GM21526 (cell line): ENCODE measurements around the gene PLOD3.
"Not testable (repeated sequence)": the region's sequence is repeated elsewhere in the genome, so short reads cannot be mapped to it uniquely, and the experiment has no call there.

Experiments
- ATAC-seq: cut with Tn5 transposase; IDR thresholded peaks from one replicate; pipeline ENCODE4 v1.9.1; 2021; ENCODE audit warnings: moderate library complexity; ENCODE audit not compliant: unreplicated experiment, low FRiP score

The PLOD3 gene

DNA sequence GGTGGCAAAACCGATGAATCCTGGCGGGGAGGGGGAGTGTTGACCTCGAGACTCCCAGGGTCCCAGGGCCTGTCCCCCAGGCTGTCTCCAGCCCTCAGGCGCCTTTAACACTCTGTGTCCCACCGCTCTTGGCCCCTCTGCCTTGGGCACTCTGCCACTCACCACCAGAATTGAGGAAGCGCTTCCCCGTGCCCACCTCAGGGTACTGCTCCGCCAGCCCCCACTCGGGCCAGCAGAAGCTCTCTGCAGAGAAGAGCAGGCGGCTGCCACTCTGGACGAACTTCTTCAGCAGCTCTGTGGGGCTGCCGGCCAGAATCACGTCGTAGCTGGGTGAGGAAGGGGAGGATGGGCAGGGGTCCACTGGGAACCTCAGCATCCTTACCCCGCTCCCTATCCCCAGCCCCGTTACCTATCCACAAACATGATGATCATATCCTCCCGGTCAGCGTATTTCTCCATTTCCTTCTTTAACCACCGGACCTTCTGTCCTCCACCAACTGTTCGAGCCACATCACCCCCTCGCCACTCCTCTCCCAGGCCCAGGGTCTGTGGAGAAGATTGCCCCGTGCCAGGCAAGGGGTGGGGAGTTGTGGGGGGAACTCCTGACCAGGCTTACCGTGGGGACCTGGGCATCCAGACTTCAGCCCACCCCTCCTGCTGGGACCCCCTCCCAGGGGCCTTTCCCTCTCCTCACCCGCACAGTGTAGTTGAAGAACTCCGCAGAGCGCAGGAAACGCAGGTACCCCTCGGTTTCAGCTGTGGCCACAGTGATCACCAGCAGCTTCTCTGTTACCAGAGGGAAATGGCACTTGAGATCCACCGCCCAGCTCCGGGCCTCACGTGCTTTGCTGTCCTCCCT is 1.2 kb downstream of the PLOD3 start:
- ATAC-seq = no peak

DNA sequence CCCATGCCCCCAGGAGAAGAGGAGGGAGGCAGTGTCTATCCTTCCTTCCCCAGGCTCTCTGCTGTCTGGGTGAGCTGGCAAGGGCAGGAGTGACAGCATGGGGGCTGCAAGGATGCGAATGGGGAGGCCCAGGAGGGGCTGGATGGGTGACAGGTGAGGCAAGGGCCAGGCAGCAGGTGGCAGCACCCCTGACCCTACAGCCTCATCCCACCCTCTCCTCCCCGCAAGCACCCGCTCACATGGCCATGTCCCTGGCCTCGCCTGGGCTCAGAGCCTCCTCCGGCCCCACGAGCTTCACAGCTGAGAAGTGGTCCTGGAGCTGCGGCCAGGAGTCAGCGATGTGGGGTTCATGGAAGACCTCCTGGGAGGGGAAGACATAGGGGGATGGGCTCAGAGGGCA is 5.4 kb downstream of the PLOD3 start:
- no peak for ATAC-seq

DNA sequence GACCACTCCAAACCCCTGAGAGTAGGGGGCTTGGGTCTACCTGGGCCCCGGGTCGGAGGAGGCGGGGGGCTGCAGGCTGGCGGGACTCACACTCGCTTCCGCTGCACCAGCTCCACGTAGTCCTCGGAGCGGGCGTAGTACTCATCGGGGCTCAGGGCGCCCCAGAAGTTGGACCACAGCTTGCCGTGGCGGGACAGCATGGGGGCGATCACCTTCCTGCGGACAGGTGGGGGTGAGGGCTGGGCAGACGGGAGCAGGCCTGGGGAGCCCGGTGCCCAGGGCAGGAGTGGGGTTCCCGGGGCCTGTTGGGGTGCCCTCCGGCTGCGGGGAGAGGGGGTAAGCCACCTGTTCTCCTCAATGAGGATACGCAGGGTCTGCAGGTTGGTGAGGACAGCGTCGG is 5.9 kb downstream of the PLOD3 start:
- no peak for ATAC-seq

DNA sequence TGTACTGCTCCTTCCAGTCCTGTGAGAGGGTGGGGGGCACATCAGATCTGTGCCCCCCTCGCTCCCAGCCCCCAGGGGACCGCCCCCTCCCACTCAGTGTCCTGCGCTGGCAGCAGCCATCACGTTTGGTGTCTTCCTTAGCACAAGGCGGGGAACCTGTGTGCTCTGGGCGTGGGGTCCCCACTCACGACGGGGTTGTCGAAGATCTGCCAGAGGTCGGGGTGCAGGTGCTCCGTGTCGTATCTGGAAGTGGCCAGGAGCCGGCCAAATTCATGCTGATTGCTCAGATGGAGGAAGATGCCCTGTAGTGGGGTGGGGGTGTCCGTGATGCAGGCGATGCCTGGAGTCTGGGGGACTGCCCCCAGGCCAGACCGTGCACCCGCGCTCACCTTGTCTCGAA is 7.2 kb downstream of the PLOD3 start:
- ATAC-seq = no peak

DNA sequence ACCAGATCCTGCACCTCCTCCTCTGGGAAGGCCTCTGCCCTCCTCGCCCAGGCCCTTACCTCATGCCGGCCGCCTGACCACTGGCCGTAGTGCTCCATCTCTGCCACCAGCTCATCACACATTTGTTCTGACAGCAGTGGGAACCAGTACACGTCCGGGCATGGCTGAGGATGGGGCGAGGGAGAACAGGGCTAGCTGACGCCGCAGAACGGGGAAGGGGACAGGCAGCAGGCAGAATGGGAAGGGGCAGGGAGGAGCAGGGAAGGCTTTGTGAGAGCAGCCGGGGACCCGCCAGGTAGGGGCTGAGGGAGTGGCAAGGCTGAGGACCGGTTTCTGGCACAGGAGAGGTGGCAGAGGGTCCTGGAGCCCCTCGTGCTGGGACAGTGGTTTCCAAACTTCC is 8.6 kb downstream of the PLOD3 start:
- no peak for ATAC-seq

DNA sequence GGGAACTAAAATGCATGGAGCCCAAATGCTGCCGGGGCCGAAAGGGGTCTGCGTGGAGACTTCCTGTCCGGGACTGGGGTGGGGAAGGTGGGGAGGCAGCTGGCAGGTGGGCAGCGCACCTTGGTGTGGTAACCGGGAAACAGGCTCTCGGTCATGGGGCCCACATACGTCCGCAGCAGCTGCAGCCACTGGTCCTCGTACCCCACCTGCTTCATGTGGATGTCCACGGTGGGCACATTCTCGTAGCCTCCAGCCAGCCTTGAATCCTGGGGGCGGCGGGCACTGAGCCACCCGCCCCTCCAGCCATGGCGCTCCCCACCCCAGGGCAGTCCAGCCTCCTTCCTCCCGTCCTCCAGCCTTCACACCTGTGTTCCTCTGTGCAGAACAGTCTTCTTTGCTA is 9.9 kb downstream of the PLOD3 start:
- ATAC-seq = no peak

DNA sequence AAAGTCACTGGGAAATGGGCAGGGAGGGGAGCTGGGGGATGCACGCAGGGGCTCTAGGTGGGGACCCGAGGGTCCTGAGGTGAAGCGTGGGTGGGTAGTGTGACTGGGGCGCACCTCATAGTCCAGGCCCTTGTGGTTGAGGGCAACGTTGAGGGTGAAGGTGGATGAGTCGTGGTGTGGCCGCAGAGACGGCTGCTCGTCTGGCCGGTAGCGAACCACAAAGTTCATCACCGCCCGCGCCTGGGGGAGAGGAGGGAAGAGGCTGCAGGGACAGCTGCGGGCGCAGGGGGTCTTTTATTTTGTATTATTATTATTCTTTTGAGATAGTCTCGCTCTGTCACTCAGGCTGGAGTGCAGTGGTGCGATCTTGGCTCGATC is 10.7 kb downstream of the PLOD3 start:
- no peak for ATAC-seq

DNA sequence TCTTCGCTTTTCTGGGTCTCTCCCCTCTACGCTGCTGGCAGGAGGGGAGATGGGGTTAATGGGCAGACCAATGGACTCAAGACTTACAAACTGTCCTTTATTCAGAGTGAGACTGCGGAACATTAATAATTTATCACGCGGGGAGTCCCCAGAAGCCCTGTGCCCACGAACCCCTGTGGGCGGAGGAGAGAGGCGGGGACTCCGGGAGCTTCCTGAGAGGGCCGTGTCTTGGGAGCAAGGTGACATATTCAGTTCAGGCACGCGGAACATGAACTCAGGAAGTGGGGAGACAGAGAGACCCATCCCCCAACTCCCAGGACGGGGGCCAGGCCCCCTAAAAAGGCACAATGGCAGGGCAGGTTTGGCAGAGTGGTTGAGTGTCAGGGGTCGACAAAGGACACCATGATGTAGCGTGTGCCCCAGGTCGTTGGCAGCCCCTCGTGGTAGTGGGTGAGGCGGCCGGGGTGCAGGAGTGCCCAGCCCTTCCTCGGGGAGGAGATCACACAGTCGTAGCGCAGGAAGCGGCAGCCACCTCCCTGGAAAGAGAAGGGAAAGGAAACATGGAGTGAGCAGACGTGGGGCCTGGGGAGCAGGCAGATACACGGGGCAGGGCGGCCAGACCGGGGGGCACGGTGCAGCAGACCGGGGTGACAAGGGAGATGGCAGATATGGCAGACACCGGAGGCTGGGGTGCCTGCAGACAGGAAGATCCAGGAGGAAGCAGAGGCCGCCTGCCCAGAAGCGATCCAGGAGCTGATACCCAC is 11.3 kb downstream of the PLOD3 start:
- no peak for ATAC-seq

DNA sequence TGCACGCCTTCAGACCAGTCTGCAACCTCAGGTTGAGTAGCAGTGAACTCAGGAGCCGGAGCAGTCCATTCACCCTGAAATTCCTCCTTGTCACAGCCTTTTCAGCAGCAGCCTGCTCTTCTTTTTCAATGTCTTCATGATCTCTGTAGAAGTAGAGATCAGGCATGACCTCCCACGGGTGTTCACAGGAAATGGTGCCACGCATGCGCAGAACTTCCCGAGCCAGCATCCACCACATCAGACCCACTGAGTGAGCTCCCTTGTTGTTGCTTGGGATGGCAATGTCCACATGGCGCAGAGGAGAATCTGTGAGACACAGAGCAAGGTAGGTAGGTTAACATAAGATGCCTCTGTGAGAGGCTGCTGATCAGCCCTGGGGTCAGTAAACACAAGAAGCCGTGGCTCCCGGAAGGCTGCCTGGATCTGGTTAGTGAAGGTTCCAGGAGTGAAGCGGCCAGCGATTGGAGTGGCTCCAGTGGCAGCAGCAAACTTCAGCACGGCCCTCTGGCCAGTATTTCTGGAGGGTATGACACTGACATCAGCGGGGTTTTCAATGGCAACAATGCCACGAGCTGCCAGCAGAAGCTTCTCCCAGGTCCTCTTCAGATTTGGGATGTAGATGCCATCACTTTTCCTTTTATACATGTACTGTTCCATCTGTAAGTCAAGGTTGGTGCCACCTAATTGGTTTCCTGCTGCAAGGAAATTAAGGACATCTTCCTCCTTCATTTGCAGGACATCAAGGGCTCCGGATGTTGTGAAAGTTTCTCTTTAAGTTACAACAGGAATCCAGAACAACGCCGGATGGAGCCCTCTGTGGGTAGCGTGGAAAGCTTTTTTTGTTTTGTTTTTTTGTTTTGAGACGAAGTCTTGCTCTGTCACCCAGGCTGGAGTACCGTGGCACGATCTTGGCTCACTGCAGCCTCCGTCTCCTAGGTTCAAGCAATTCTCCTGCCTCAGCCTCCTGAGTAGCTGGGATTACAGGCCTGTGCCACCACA is 13.3 kb downstream of the PLOD3 start:
- ATAC-seq = not testable (repeated sequence)

DNA sequence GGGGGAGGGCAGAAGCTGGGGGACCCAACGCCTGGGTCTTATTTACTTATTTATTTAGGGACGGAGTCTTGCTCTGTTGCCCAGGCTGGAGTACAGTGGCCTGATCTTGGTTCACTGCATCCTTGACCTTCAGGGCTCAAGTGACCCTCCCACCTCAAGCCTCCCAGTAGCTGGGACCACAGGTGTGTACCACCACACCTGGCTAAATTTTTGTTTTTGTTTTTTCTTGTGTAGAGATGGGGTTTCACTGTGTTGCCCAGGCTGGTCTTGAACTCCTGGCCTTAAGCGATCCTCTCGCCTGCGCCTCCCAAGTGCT is 14.8 kb downstream of the PLOD3 start:
- ATAC-seq = no peak

DNA sequence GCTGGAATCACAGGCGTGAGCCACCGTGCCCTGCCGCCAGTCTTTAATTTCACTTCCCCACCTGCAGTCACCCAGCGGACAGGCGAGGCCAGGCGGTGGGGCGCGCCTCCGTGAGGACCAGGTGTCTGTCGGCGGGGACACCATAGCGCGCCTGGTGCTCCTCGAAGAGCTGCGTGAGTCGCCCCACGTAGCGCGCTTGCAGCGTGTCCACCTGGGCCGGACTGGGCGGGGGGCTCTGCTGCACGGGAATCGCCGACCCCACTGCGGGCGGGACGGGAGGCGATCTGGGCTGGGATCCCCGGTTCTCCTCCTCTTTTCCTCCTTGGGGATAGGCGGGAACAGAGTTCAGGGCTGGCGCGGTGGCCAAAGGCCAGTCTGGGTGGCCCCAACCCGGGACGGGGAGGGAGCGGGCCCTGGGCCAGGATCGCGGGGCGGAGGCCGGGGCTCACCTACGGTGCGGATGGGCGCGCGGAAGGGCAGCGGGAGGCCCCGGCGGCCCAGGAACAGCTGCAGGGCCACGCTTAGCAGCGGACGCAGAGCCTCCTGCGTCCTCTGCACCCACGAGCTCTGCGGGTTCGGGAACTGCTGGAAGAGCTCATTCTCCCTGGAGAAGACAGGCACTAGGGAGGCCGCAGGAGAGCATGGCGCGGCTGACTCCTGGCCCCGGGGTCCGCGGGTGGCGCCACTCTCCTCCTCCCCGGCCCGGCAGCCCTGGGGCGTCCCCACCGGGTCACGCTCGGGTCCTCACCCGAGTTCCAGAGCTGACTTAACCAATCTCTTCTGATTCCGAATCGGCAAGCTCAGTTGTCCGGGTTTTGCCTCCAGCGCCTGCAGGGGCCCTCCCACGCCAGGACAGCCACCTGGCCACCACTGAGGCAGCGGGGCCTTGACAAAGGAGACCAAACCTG is 15.4 kb downstream of the PLOD3 start:
- ATAC-seq = no peak

DNA sequence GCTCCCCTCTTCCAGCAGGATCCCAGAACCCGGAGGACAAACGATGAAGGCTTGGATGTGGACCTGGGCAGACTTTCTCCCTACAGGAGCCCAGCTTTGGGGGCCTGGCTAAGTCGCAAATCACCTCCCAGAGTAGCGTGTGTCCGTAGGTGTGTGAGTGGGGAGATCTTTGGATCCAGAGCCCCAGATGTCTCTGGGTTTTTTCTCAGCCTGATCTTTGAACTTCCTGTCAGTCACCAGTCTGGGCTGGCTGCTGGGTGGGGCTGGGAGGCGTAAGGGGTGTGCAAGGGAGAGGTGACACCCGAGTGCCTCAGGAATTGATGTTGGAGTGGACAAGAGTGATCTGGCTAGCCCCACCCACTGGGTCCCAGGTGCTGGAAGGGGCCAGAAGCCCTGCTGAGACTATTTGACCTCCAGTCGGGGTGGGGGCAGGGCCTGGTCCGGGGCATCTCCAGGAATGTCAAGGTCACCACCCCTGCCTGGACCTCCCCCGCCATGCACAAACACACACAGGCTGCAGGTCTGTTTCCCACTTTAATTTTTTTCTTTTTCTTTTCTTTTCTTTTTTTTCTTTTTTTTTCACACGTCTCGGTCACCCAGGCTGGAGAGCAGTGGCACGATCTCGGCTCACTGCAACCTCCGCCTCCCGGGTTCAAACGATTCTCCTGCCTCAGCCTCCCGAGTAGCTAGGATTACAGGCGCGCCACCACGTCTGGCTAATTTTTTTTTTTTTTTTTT is 16.4 kb downstream of the PLOD3 start, which contains the start of gene MOGAT3:
TSS of gene MOGAT3 (minus strand) at position 175 of the 738 bp plus-strand sequence. CDS start 182 bp downstream, outside the sequence.
- ATAC-seq = no peak

DNA sequence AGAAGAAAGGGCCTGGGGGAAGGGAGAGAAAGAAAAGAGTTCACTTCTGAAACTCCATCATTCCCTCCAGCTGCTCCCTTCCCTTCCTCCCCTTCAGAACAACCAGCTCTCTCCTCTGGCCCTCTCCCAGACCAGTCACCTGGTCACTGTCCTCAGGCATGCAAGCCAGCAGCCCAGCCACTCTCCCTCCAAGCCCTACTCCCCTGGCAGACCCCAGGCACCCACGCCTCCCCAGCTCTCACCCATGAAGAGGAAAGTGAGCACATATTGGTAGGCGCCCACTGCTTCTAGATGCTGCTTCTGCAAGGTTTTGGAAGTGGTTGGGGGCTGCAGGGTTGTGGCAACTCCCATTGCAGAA is 16.9 kb downstream of the PLOD3 start:
- no peak for ATAC-seq

DNA sequence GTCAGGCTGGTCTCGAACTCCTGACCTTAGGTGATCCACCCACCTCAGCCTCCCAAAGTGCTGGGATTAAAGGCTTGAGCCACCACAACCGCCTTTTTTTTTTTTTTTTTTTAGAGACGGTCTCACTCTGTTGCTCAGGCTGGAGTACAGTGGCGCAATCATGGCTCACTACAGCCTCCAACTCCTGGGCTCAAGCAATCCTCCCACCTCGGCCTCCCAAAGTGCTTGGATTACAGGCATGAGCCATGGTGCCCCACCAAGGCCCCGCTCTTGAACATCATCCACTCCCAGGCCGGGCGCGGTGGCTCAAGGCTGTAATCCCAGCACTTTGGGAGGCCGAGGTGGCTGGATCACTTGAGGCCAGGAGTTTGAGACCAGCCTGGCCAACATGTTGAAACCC is 17.9 kb downstream of the PLOD3 start:
- ATAC-seq = not testable (repeated sequence)

DNA sequence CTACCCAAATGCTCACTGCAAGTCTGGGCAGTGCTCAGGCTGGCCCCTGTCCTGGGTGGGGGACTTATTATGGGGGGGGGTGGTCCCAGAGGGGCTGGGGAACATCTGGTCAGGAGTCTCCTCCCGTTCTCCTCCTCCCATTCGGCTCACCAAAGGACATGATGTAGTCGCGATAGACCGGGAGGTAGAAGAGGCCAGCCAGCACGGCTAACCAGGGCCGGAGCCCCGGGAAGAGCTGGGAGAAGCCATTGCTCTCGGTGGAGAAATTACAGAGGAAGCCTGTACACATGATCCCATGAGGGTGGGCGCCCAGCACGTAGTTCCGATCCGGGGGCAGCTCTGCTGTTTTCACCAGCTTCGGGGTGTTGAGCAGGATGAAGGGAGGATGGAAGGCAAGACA is 18.9 kb downstream of the PLOD3 start:
- ATAC-seq = no peak

DNA sequence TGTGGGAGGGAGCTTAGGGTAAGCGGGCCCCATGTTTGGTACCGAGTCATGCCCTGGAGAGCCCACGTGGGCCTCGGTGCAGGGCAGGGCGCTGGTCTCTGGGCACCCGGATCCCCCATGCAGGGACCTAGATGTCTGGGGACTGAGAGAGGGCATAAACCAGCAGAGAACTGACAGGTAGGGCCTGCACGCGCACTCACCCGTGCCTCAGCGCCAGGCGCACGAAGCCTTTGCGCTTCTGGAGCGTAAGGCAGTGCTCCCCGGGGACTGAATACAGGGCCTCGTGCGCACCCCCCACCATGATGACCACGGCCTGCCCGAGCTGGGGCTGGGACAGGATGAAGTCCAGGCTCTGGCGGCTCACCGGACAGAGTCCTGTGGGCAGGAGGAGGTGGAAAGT is 19.4 kb downstream of the PLOD3 start:
- no peak for ATAC-seq

DNA sequence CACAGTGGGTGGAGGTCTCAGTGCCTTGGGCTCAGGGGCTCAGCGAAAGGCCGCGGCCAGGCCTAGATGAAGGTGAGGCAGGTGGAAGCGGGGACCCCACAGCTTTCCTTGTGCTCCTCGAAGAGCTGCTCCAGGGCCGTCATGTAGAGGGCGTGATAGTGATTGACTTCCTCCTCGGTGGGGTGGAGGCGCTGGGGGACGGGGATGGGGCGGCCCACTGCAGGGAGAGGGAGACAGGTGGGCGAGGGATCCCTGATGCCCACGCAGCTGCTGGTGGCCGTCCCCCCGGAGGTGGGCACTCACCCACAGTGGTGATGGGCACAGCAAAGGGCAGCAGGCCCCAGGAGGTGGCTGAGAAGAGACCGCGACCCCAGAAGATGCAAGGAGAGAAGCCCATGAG is 21.5 kb downstream of the PLOD3 start:
- ATAC-seq = no peak

DNA sequence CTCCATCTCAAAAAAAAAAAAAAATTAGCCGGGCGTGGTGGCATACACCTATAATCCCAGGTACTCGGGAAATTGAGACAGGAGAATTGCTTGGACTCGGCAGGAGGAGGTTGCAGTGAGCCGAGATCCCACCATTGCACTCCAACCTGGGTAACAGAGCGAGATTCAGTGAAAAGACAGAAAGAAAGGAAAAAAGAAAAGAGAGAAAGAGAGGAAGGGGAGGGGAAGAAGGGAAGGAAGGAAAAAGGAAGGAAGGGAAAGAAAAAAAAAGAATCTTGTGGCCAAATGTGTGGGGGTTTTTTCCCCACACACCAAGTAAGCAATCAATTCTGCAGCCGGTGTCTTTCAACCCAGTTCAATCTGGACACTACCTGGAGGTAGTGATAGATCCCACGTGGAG is 28.3 kb downstream of the PLOD3 start:
- ATAC-seq = no peak

DNA sequence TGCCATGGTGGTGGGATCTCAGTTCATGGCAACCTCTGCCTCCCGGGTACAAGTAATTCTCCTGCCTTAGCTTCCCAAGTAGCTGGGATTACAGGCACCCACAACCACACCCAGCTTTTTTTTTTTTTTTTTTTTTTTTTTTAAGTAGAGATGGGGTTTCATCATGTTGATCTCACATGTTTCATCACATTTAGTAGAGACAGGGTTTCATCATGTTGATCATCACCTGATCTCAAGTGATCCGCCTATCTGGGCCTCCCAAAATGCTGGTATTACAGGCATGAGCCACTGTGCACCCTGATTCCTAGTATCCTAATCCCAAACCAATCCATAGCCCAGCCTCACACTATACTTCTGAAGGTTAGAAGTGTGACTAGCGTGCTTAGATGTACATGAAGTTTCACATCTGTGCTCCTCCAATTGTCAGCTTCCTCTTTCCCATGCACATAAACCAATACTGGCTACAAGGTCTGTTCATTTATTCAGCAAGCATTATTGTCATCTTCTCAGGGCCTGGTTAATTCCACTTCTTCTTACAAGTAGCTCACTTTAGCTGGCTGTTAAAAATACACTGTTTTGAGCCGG is 30.4 kb downstream of the PLOD3 start:
- no peak for ATAC-seq
